Measurements from ENCODE around the gene SZRD1.
"Not testable (repeated sequence)": the region's sequence is repeated elsewhere in the genome, so short reads cannot be mapped to it uniquely, and the experiment has no call there.

The SZRD1 gene, protein sequence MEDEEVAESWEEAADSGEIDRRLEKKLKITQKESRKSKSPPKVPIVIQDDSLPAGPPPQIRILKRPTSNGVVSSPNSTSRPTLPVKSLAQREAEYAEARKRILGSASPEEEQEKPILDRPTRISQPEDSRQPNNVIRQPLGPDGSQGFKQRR

DNA sequence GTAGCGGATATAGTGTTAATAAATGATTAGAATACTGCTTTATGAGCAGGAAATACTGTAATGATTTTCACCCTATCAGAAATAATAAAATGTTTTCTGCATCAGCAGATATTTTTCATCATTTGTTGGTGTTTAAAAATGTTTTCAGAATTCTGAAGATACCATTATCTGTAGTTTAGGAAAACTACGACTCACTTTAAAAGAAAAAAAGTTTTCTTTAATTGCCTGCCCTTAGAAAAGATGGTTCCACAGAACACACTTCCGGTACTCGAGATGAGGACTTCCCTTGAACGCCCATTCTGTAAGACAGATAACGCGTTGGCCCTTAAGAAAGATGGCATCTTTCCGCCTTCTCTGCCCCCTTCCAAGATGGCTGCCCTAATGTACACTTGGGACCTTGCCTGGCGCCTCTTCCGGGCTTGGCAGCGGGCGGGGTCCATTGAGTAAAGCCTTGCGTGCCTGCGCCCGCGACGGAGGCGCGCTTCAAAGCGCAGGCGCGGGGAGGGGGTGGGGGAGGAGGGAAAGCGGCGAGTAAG, at the start of gene SZRD1:
Gene SZRD1, plus strand, starts transcription at position 521 of the 536 bp plus-strand sequence. CDS start 16 bp downstream, outside the sequence.
- WGBS (ENCODE audit: insufficient coverage, insufficient read length), result no CpG with 5 or more reads among the region's 24 CpGs
- H3K4me1 ChIP-seq (ENCODE audit: control insufficient read depth, insufficient read depth, low read length), result peaks cover 1% of the 10 kb centered on the region; the same call in 1 of the 2 replicates
- peak; percentile 96 for DNase-seq (ENCODE audit: low read depth, low spot score)
- H3K27ac ChIP-seq (ENCODE audit: low read length), result no peak within 1 kb of the TSS
- peak within 1 kb of the TSS; percentile 89 for H3K4me3 ChIP-seq (ENCODE audit: low read length)
- no peaks in the 10 kb centered on the region for H3K9me3 ChIP-seq (ENCODE audit: control insufficient read depth, insufficient read depth, low read length)
- no peaks in the 10 kb centered on the region for H3K27me3 ChIP-seq (ENCODE audit: control insufficient read depth, insufficient read depth, low read length)
- H3K36me3 ChIP-seq (ENCODE audit: control insufficient read depth, insufficient read depth, low read length), result no peaks in the 10 kb centered on the region

DNA sequence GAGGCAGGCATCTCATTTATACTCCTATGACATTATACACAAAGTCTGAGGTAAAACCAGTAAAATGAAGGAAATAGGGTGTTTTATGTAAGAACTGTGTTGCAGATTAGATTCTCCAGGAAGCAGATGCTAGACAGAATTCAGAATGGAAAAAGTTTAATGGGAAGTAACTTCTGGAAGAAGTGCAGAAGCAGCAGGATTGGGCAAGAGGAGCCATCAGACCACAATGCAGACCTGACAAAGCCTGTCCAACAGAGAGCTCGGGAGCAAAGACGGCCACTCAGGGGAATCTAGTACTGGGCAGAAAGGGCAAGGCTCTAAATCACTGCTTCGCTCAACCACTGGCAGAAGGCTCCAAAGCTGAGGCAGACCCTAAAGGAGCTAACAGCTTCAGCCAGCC, 48.5 kb upstream of the SZRD1 start:
- Histone ChIP-seq H3K27me3 (ENCODE audit: control insufficient read depth, insufficient read depth, low read length) (no peaks in the 10 kb centered on the region), H3K9me3 (ENCODE audit: control insufficient read depth, insufficient read depth, low read length) (no peaks in the 10 kb centered on the region), H3K27ac (ENCODE audit: low read length) (no peak overlapping the region), H3K4me3 (ENCODE audit: low read length) (no peak overlapping the region), H3K36me3 (ENCODE audit: control insufficient read depth, insufficient read depth, low read length) (peaks cover 3% of the 10 kb centered on the region; the same call in 1 of the 2 replicates), H3K4me1 (ENCODE audit: control insufficient read depth, insufficient read depth, low read length) (no peaks in the 10 kb centered on the region)
- no CpG with 5 or more reads among the region's 3 CpGs for WGBS (ENCODE audit: insufficient coverage, insufficient read length)
- no peak for DNase-seq (ENCODE audit: low read depth, low spot score)

DNA sequence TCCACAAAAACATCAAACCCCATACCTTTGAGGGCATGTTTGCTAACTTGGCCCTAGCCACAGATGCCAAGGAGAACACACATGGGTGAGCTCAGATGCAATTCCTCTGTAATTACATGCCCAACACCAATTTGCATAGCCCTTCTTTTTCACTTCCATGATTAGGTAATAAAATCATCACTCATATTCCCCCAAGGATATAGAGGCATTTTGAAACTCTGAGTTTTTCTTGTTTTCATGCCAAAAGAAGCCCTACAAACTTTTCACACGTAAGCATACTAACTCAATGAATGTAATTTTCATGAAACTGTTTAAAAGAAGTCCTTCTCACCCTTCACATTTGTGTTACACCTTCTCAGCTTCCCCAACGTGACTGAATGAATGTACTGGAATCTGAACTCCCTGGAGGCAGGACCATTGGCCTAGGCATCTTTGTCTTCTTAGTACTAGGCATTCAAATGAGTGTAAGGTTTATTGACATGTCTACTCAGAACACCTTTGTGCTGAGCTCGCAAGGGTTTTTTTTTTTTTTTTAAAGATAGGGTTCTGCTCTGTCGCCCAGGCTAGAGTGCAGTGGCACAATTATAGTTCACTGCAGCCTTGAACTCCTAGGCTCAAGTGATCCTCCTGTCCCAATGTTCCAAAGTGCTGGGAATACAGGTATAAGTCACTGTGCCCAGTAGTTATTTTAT, 45.7 kb upstream of the SZRD1 start:
- Histone ChIP-seq H3K36me3 (ENCODE audit: control insufficient read depth, insufficient read depth, low read length) (no peaks in the 10 kb centered on the region), H3K4me3 (ENCODE audit: low read length) (no peak overlapping the region), H3K9me3 (ENCODE audit: control insufficient read depth, insufficient read depth, low read length) (no peaks in the 10 kb centered on the region), H3K27me3 (ENCODE audit: control insufficient read depth, insufficient read depth, low read length) (no peaks in the 10 kb centered on the region), H3K4me1 (ENCODE audit: control insufficient read depth, insufficient read depth, low read length) (no peaks in the 10 kb centered on the region), H3K27ac (ENCODE audit: low read length) (no peak overlapping the region)
- no CpG with 5 or more reads among the region's 4 CpGs for WGBS (ENCODE audit: insufficient coverage, insufficient read length)
- no peak for DNase-seq (ENCODE audit: low read depth, low spot score)

DNA sequence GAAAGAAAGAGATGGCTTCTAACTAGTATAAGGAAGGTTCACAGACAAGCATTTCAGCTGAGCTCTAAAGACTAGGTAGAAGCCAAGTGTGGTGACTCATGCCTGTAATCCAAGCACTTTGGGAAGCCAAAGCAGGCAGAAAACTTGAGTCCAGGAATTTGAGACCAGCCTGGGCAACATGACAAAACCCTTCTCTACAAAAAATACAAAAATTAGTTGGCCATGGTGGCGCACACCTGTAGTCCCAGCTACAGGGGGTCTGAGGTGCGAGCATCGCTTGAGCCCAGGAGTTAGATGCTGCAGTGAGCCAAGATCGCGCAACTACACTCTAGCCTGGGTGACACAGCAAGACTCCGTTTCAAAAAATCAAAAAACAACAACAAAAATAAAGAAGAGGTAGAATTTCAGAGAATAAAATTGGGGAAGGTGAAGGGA, 42.6 kb upstream of the SZRD1 start:
- H3K27ac ChIP-seq (ENCODE audit: low read length), result no peak overlapping the region
- WGBS (ENCODE audit: insufficient coverage, insufficient read length), result no CpG with 5 or more reads among the region's 6 CpGs
- no peak for DNase-seq (ENCODE audit: low read depth, low spot score)

DNA sequence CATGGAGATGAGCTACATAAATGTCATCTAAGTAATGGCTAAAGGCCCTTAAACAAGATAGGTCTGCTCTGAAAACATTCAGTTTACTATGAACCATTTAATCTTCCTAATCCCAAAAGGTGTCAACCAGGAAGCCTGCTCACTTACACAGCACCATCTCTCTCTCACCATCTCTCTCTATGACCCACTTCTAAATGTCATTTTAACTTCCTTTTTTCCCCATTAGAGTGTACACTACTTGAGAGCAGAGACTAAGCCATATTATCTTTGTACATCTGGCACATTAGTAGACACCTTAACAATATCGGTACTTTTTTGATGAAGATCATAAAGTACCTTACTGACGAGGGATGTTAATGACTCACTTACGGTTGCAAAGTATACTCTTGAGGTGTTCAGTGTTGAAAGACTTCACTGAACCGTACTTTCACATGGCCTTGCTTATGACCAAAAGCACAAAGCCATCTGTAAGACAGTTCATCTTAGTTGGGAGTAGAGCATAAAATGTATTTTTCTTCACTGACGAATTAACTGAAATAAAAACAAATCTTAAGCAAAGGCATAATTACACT, 40.1 kb upstream of the SZRD1 start:
- no peak for DNase-seq (ENCODE audit: low read depth, low spot score)
- H3K4me3 ChIP-seq (ENCODE audit: low read length), result no peak overlapping the region
- no peaks in the 10 kb centered on the region for H3K27me3 ChIP-seq (ENCODE audit: control insufficient read depth, insufficient read depth, low read length)
- H3K4me1 ChIP-seq (ENCODE audit: control insufficient read depth, insufficient read depth, low read length), result no peaks in the 10 kb centered on the region
- no peak overlapping the region for H3K27ac ChIP-seq (ENCODE audit: low read length)
- WGBS (ENCODE audit: insufficient coverage, insufficient read length), result no CpG with 5 or more reads among the region's 5 CpGs
- no peaks in the 10 kb centered on the region for H3K36me3 ChIP-seq (ENCODE audit: control insufficient read depth, insufficient read depth, low read length)
- no peaks in the 10 kb centered on the region for H3K9me3 ChIP-seq (ENCODE audit: control insufficient read depth, insufficient read depth, low read length)

More for the DNA sequence above, 42.6 kb upstream of the SZRD1 start:
- H3K4me1 ChIP-seq (ENCODE audit: control insufficient read depth, insufficient read depth, low read length), result no peaks in the 10 kb centered on the region
- H3K9me3 ChIP-seq (ENCODE audit: control insufficient read depth, insufficient read depth, low read length), result no peaks in the 10 kb centered on the region
- H3K4me3 ChIP-seq (ENCODE audit: low read length), result no peak overlapping the region
- H3K27me3 ChIP-seq (ENCODE audit: control insufficient read depth, insufficient read depth, low read length), result no peaks in the 10 kb centered on the region
- no peaks in the 10 kb centered on the region for H3K36me3 ChIP-seq (ENCODE audit: control insufficient read depth, insufficient read depth, low read length)

DNA sequence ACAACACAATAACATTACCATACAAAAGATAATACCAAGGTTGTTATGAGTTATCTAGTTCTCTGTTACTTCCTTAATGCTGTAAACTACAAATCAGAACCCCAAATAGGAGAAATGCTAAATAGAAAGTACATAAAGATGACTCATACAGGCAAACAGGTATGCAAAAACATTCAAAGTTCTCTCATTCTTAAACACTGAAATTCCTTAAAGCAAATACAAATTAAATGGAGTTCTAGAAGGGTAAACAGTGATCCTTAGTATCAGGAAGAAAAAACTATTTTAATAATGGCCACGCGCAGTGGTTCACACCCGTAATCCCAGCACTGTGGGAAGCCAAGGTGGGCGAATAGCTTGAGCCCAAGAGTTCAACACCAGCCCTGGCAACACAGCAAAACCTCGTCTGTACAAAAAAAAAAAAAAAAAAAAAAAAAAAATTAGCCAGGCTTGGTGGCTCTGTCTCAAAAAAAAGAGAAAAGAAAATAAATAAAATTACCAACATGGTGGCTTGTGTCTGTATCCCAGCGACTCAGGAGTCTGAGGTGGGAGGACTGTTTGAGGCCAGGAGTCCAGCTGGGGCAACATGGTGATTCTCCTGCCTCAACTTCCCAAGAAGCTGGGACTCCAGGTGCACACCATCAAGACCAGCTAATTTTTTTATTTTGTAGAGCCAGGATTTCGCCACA, 32.2 kb upstream of the SZRD1 start:
- Histone ChIP-seq H3K27ac (ENCODE audit: low read length) (no peak overlapping the region), H3K4me3 (ENCODE audit: low read length) (no peak overlapping the region), H3K9me3 (ENCODE audit: control insufficient read depth, insufficient read depth, low read length) (no peaks in the 10 kb centered on the region), H3K4me1 (ENCODE audit: control insufficient read depth, insufficient read depth, low read length) (no peaks in the 10 kb centered on the region), H3K27me3 (ENCODE audit: control insufficient read depth, insufficient read depth, low read length) (no peaks in the 10 kb centered on the region), H3K36me3 (ENCODE audit: control insufficient read depth, insufficient read depth, low read length) (no peaks in the 10 kb centered on the region)
- no CpG with 5 or more reads among the region's 7 CpGs for WGBS (ENCODE audit: insufficient coverage, insufficient read length)
- no peak for DNase-seq (ENCODE audit: low read depth, low spot score)

DNA sequence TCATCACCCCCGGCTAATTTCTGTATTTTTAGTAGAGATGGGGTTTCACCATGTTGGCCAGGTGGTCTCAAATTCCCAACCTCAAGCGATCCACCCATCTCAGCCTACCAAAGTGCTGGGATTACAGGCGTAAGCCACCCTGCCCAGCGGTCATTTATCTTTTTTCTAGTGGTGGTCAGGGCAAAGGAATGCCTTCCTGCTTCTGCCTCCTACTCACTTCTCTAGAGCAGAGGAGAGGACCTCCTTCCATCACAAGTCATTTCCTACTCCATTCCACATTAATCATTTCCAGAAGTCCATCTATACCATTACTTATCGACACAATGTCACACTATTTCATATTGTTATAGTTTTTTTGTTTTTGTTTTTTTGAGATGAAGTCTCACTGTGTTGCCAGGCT, 28.1 kb upstream of the SZRD1 start:
- no peaks in the 10 kb centered on the region for H3K36me3 ChIP-seq (ENCODE audit: control insufficient read depth, insufficient read depth, low read length)
- 100% methylated on average over 1 of the region's 5 CpGs for WGBS (ENCODE audit: insufficient coverage, insufficient read length)
- H3K9me3 ChIP-seq (ENCODE audit: control insufficient read depth, insufficient read depth, low read length), result no peaks in the 10 kb centered on the region
- no peak overlapping the region for H3K4me3 ChIP-seq (ENCODE audit: low read length)
- no peaks in the 10 kb centered on the region for H3K27me3 ChIP-seq (ENCODE audit: control insufficient read depth, insufficient read depth, low read length)
- H3K4me1 ChIP-seq (ENCODE audit: control insufficient read depth, insufficient read depth, low read length), result no peaks in the 10 kb centered on the region
- DNase-seq (ENCODE audit: low read depth, low spot score), result no peak
- H3K27ac ChIP-seq (ENCODE audit: low read length), result no peak overlapping the region

DNA sequence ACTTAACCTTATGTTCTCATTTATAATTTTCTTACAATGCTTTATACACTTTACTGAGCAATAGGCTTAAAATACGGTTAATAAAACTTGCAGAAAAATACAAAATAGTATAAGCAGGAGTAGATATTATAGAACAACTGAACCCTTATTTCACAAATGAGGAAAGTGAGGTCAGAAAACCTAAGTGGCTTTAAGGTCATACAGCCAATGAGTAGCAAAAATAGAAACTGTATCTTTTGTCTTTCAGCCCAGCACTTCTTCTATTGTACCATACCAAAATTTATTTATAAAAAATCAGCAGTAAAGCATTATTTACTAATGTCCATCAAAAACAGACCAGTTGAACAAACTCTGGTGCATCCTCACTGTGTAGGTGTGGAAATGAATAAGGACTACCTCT, 26.4 kb upstream of the SZRD1 start:
- H3K9me3 ChIP-seq (ENCODE audit: control insufficient read depth, insufficient read depth, low read length), result no peaks in the 10 kb centered on the region
- no peaks in the 10 kb centered on the region for H3K4me1 ChIP-seq (ENCODE audit: control insufficient read depth, insufficient read depth, low read length)
- H3K27ac ChIP-seq (ENCODE audit: low read length), result no peak overlapping the region
- no peak overlapping the region for H3K4me3 ChIP-seq (ENCODE audit: low read length)
- no peak for DNase-seq (ENCODE audit: low read depth, low spot score)
- no peaks in the 10 kb centered on the region for H3K27me3 ChIP-seq (ENCODE audit: control insufficient read depth, insufficient read depth, low read length)
- WGBS (ENCODE audit: insufficient coverage, insufficient read length), result no CpG with 5 or more reads among the region's 1 CpG
- H3K36me3 ChIP-seq (ENCODE audit: control insufficient read depth, insufficient read depth, low read length), result no peaks in the 10 kb centered on the region

DNA sequence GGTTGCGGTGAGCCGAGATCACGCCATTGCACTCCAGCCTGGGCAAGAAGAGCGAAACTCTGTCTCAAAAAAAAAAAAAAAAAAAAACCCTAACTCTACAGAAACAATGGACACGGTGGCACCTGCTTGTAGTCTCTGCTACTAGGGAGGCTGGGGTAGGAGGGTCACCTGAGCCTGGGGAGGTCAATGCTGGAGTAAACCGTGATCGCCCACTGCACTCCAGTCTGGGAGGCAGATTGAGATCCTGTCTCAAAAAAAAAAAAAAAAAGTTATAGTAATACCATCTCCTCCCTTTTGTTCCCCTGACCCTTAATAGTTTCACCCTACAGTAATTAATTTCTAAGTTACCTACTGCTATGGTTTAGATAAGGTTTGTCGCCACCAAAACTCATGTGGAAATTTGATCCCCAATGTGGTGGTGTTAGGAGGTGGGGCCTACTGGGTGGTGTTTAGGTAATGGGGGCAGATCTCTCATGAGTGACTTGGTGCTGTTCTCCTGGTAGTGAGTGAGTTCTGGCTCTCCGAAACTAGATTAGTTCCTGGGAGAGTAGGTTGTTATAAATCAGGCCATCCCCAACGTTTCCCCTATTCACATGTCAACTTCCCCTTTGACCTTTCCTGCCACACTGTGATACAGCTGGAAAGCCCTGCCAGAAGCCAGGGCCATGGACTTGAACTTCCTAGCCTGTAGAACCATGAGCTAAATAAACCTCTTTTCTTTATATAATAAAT, 24.5 kb upstream of the SZRD1 start:
- no CpG with 5 or more reads among the region's 10 CpGs for WGBS (ENCODE audit: insufficient coverage, insufficient read length)
- Histone ChIP-seq H3K27me3 (ENCODE audit: control insufficient read depth, insufficient read depth, low read length) (no peaks in the 10 kb centered on the region), H3K27ac (ENCODE audit: low read length) (no peak overlapping the region), H3K4me3 (ENCODE audit: low read length) (no peak overlapping the region), H3K4me1 (ENCODE audit: control insufficient read depth, insufficient read depth, low read length) (no peaks in the 10 kb centered on the region), H3K36me3 (ENCODE audit: control insufficient read depth, insufficient read depth, low read length) (no peaks in the 10 kb centered on the region), H3K9me3 (ENCODE audit: control insufficient read depth, insufficient read depth, low read length) (no peaks in the 10 kb centered on the region)
- no peak for DNase-seq (ENCODE audit: low read depth, low spot score)

DNA sequence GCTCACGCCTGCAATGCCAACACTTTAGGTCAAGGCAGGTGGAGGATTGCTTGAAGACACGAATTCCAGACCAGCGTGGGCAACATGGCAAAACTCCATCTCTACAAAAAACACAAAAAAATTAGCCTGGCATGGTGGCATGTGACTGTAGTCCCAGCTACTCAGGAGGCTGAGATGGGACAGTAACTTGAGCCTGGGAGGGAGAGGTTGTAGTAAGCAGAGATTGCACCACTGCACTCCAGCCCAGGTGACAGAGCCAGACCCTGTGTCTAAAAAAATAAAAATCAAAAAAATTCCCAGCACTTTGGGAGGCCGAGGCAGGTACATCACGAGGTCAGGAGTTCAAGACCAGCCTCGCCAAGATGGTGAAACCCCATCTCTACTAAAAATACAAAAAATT, 23.8 kb upstream of the SZRD1 start:
- H3K36me3 ChIP-seq (ENCODE audit: control insufficient read depth, insufficient read depth, low read length); H3K27ac ChIP-seq (ENCODE audit: low read length); DNase-seq (ENCODE audit: low read depth, low spot score); H3K9me3 ChIP-seq (ENCODE audit: control insufficient read depth, insufficient read depth, low read length); H3K27me3 ChIP-seq (ENCODE audit: control insufficient read depth, insufficient read depth, low read length); H3K4me1 ChIP-seq (ENCODE audit: control insufficient read depth, insufficient read depth, low read length); H3K4me3 ChIP-seq (ENCODE audit: low read length): not testable (repeated sequence)
- WGBS (ENCODE audit: insufficient coverage, insufficient read length), result no CpG with 5 or more reads among the region's 6 CpGs

Data from iPS DF 6.9 (cell line).